Gastroesophageal sphincter (tissue), 3 donors: ENCODE measurements around the gene FYCO1.

Experiments used
- CTCF ChIP-seq, 4 experiments: fragments of 200-600 bp in 2 of 4; fragments of 450-650 bp in 2 of 4; sonication (generic) in 1 of 4; IDR thresholded peaks; one replicate each; pipeline ENCODE4 v1.5.1; 2017 to 2019; ENCODE audit warnings: antibody characterized with exemption in 4 of 4, mild to moderate bottlenecking in 2 of 4, moderate library complexity in 2 of 4
- POLR2A ChIP-seq, 2 donors: fragments of 450-650 bp; IDR thresholded peaks; one replicate each; pipeline ENCODE4 v1.6.1; 2017; ENCODE audit warnings: antibody characterized with exemption in 2 of 2, mild to moderate bottlenecking in 2 of 2, moderate library complexity in 1 of 2

DNA sequence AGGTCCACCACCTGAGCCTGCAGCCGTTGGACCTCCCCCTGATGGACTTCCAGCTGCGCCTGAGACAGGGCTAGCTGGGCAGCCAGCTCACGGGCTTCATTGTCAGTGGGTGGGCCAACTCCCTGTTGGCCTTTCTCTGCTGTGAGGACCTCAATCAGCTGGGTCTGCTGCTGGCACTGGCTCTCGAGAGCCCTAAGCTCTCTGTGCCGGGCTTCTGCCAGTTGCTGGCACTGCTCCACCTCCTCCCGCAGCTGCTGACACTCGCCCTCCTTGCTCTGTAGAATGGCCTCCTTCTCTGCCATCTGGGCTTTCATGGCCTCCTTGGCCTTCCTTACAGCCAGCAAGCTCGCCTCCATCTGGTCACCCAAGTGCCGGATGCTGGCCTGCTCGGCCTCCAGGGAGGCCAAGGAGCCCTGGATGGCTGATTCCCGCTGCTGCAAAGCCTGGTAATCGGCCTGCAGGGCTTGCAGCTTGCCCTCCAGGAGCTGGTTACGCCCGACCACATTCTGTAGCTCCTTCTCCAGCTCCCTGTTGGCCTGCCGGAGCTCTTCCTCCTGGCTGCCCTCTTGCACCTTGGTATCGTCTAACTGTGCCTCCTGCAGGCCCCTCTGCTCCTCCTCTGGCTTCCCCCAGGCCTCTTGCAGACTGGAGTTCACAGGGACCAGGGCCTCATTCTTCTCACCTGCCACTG is 28.5 kb downstream of the FYCO1 start:
- TF ChIP-seq CTCF (IDR thresholded peaks at IDR 0.05) (no peak), POLR2A (IDR thresholded peaks at IDR 0.05) (no peak)
